Activated CD8-positive, alpha-beta memory T cell treated with anti-CD3 and anti-CD28 coated beads, Interleukin-2, amount 50 U/mL, for 24 hours (primary cell): ENCODE results near the gene DPAGT1.
"Not testable (repeated sequence)": the region's sequence is repeated elsewhere in the genome, so short reads cannot be mapped to it uniquely, and the experiment has no call there.

ENCODE experiments used
- DNase-seq: peaks from one replicate; pipeline ENCODE4 v3.0.0-alpha.2; 2020; ENCODE audit errors: extremely low read depth

The DPAGT1 gene

DNA sequence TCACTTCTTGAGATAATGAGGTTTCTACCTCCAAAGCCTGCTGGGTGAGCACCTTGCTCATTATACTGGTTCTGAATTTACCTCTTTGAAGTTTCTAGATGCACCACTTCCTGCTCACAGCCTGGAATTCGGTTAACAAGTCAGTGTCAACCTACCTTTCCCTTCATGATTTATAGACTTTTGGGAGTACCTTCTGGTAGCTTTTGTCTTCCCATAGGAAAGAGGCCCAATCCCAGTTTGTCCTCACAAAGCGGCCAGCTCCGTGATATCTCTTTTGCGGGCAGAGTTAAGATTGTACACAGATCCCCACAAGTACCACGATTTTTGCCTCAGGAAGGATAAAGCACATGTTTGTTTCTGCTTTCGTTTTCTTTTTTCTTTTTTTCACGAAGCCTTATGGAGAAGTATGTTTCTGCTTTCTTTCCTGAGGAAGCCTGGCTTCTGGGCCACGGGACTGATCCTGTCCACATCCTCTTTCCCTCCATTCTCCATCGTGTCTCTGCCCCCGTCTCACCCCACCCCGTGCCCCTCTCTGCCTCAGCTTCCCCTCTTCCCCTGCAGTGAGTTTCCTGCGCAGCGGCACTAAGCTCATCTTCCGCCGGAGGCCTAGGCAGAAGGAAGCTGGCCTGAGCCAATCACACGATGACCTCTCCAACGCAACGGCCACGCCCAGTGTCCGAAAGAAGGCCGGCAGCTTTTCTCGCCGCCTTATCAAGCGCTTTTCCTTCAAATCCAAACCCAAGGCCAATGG is 14.0 kb upstream of the DPAGT1 start:
- no peak for DNase-seq

GRCh38 chr11:119114351-119114750 is 12.7 kb upstream of the DPAGT1 start:
- DNase-seq, result no peak

DNA sequence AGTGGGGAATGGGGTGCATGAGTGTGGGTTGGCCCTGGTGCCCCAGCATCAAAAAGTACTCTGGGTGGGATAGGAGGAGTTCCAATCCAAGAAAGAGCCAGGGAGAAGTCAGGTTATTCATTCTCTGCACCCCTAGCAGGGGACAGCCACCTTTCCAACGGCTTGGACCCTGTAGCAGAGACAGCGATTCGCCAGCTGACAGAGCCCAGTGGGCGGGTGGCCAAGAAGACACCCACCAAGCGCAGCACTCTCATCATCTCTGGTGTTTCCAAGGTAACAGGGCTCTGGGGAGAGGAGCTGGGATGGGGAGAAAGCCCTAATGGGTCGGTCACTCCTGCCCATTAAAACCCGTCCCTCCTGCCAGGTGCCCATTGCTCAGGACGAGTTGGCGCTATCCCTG is 12.1 kb upstream of the DPAGT1 start:
- DNase-seq, result no peak

DNA sequence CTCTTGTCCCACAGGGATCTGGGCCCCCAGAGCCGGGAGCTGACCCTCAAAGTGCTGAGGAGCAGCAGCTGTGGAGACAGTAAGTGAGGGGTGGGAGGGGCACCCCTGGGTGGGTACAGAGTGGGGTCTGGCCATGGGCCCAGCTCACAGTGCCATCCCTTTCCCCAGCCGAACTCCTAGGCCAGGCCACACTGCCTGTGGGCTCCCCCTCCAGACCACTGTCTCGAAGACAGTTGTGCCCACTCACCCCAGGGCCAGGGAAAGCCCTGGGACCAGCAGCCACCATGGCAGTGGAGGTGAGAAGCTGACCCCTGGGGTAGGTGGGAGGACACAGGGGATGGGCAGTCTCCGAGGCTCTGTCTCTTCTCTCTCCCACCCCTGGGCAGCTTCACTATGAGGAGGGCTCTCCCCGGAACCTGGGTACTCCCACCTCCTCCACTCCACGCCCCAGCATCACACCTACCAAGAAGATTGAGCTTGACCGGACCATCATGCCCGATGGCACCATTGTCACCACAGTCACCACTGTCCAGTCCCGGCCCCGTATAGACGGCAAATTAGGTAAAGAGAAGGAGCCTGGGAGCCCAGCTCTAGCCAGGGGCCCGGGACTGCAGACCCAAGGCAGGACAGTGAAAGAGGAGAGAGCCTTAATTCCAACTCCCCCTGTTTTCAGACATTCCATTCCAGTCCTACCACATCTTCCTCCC is 10.8 kb upstream of the DPAGT1 start:
- no peak for DNase-seq

DNA sequence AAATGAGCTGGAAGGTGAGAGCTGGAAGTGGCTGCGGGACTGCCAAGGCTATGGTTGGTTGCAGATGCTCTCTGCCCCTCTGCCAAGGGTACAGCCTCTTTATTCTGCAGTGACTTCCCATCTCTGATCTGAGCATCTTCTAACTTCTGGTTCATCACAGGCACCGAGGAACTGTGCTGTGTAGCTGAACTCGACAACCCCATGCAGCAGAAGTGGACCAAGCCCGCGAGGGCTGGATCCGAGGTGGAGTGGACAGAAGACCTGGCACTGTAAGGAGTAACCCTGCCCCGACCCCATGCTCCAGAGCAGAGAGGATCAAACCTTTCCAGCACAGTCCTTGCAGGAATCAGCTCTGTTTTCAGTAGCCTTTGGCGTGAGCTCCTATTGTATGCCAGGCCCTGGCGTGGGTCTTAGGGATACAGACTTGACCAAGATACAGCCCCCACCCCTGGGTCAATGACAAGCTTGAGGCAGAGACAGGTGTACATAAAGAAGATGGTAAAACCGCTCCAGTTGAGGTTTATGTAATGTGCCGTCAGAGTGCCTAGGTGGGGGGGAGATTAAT is 9.8 kb upstream of the DPAGT1 start:
- no peak for DNase-seq

GRCh38 chr11:119110439-119110838 is 8.8 kb upstream of the DPAGT1 start:
- DNase-seq, result no peak

DNA sequence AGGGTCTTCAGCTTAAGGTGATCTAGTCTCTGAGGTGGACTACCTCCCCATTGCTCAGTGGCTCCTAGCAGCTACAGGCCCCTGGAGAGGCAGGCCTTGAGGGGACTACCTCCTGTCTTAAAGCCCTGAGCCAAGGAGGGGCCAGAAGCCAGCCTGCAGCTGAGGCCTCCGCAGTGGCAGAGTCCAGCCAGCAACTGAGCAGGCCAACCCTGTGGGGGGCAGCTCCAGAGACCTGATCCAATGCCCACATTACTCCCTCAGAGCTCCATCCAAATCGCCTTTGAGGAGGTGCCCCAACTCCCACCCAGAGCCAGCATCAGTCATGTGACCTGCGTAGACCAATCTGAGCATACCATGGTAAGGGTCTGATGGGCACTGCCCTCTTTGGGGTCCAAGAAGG is 8.2 kb upstream of the DPAGT1 start:
- DNase-seq, result no peak

DNA sequence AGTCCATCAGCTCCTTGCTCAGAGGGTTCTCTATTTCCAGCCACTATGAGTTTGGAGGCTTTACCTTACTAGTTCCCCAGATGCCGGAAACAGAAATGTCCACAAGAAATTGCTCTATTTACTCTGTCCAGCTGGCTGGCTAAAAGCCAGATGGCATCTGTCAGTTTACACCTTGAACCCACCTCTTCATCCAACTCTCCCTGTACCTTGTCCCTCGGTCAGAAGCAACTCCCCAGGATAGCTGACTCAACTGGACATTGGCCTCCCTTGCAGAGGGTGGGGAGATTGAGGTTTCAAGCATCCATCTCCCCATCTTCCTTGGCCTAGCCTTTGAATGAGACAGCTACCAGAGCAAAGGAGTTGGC is 7.2 kb upstream of the DPAGT1 start:
- DNase-seq, result no peak

GRCh38 chr11:119108146-119108856 is 6.6 kb upstream of the DPAGT1 start:
- no peak for DNase-seq

DNA sequence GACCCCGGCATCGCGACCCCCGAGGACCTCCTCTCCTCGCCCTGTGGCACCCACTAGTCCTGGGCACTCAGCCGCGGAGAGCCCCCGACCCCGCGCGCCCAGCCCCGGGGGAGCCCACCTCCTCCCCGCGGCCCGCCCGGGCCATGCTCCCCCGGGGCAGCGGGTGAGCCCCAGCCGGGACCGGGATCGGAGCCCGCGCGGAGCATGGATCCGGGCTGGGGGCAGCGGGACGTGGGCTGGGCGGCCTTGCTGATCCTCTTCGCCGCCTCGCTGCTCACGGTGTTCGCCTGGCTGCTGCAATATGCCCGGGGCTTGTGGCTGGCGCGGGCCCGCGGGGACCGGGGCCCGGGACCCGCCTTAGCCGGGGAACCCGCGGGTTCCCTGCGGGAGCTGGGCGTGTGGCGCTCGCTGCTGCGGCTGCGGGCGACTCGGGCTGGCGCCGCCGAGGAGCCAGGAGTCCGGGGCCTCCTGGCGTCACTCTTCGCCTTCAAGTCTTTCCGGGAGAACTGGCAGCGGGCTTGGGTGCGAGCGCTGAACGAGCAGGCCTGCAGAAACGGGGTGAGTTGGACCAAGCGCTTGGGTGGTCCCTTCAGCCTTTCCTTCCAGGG is 6.0 kb upstream of the DPAGT1 start:
- DNase-seq, result no peak

DNA sequence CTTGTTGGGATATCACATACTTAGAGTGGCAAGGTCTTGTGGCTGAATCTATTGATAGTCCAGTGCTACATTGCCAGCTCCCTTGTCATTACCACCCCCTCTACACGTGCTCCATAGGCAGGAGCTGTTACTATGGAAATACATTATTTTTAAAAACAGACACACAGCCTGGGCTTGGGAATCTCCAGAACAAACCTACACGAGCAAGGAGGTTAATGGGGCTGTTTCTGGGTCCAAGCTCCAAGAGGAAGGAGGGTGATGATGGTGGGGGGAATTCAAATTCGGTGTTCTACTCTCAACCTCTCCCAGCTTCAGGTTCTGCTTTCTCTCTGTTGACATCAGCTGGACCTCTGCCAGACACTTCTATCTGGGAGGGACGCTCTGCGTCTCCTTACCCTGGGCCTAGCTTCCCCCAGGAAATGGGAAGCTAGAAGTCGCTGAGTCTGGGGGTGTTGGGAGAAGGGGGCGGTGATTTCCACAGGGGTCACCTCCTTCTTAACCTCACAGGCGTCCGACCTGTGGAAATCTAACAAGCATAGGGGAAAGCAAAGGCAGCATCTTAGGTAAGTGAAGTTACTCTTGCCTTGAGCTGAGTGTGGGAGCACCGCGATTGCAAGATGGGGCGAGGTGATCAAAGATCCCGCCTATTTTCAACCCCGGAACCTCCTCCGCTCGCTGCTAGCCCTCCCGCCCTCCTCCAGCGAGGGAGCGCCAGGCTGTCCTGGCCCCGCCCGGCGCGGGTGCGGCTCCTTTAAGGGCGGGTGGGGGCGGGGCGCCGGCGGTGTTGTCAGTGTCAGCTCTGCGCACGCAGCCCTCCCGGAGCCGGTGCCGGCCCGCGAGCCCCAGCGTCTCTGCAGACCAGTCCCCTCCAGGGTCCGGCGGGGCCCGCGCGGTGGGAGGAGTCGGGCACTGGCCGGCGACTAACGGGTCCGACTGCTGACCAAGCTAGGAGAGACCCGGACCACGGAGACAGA is 5.2 kb upstream of the DPAGT1 start, which contains the start of gene C2CD2L:
TSS of gene C2CD2L (plus strand) at position 781 of the 974 bp plus-strand sequence. CDS start 398 bp downstream, outside the sequence.
- DNase-seq, result peak; percentile 69

DNA sequence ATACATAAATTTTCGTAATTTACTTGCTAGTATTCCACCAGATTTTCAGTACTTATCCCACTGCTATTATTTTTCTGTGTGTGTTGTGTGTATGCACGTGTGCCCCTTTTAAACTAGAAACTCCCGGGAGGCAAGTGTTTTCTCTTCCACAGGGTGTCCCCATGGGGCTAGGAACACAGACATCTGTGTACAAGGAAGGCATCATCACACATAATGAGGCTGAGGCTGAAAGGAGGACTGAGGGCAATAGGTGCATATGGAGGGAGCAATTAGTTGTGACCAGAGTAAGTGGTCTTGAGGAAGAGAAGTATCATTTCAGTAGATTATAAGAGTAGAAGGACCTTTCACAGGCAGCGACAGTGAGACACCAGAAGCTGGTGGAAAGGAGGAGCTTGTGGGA is 2.1 kb upstream of the DPAGT1 start:
- DNase-seq, result no peak

GRCh38 chr11:119103161-119103664 is 1.6 kb upstream of the DPAGT1 start:
- DNase-seq, result not testable (repeated sequence)

DNA sequence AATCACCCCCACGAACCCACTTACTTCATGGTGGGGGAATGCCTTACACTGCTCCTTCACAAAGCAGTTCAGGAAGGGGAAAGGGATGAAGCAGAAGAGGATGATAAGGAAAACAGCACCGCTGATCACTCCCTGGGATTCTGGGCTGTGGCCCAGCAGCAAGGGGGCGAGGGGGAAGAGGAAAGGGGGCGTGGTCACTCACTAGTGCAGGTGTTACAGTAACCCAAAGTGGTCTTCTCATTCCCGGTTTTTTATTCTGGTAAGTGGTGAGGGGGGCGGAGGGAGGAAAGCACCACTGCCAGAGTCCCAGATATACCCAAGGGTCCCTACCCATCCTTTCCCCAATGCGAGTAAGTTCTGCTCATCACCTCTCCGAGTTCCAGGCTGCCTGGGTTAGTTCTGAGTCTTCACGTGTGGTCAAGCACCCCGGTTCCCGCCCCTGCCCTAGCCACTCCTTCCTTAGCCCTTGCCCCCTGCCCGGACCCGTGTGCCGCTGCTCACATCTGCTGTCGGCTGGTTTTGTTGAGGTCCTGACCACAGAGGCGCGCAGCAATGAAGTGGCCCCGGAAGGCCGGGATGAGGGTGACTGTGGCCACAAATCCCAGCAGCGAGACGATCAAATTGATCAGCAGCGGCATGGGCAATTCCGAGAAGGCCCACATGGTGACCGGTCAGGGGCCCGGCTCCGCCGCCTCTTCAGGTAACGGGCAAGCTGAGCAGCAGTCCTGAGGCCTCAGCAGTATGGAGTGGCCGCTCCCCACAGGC is 477 bp downstream of the DPAGT1 start:
- DNase-seq, result no peak

DNA sequence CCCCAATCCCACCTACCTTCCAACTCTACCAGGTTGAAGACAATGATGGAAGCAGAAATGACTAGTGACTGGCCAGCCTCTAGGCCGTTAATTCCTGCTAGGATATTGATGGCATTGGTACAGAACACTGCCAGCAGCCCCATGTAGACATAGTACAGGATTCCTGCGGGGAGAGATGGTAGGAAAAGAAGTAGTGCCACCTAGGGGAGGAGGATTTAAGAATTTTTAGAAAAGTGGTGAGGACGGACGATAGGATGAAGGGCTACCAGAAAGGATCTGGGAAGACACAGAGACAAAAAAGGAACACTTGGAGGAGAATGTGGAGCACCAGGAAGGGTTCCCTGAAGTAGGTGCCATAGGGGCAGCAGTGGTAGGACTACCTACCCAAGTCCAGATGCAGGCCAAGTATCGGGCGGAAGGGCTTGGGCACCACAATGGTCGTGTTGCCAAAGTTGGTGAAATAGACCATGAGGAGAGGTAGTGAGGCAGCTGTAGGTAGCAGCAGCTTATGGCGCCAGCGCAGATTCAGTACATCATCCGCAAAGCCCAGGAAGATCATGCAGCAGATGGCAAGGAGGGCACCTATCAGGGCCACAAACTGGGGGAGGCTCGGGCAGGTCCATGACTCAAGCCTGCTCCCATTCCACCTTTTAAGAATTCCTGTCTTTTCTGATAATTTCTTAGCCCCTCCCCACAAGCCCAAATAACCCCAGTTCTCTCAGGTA is 1.2 kb downstream of the DPAGT1 start:
- DNase-seq, result no peak

- no peak for DNase-seq
These were observed 1.9 kb downstream of the DPAGT1 start for GRCh38 chr11:119099711-119100110.

- DNase-seq, result peak; percentile 99
These were observed 6.4 kb downstream of the DPAGT1 start for GRCh38 chr11:119095066-119095880.

DNA sequence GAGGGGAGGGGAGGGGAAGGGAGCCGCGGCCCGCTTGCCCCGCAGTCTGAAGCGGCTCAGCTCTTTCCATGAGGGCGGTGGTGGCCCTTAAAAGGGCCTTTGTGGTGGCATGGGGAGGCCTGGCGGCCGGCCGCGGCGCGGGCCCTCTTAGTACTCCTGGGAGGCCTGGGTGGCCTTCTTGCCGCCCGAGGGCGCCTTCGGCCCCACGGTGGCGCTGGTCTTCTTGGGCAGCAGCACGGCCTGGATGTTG is 6.9 kb downstream of the DPAGT1 start:
- DNase-seq, result peak; percentile 14
